Body of pancreas (tissue), 4 donors: ENCODE measurements around the gene YBX1. TPM values are rescaled to one million over a fixed set of nuclear protein-coding genes. Genes with fewer than 3 reads are reported as not detected.

Experiments
- ATAC-seq: fragments of 150-250 bp; one replicate; pipeline ENCODE4 v1.9.1; 2016
- DNase-seq, 4 donors: peaks; one replicate each; pipeline ENCODE4 v3.0.0-alpha.2; 2019
- H3K27ac ChIP-seq, 4 donors: fragments of 200-600 bp; sonication (generic); 1 replicate in 3 of 4; 2 replicates in 1 of 4; pipeline versions ENCODE4 v1.5.1 to v1.6.1; 2016 to 2019; ENCODE audit warnings: mild to moderate bottlenecking in 1 of 4, mixed read lengths in 1 of 4, moderate library complexity in 1 of 4
- H3K27me3 ChIP-seq, 2 donors: fragments of 200-600 bp; sonication (generic); one replicate each; pipeline ENCODE4 v1.6.0; 2016; ENCODE audit warnings: mild to moderate bottlenecking in 1 of 2
- H3K36me3 ChIP-seq, 2 donors: fragments of 200-600 bp; sonication (generic); replicated peaks in 1 of 2; 2 replicates each; pipeline ENCODE4 v1.5.1; 2016; ENCODE audit warnings: low read depth in 2 of 2; ENCODE audit not compliant: insufficient read depth in 1 of 2
- H3K4me1 ChIP-seq: fragments of 200-600 bp; sonication (generic); one replicate; pipeline ENCODE4 v1.6.0; 2016
- H3K4me3 ChIP-seq, 2 donors: fragments of 200-600 bp; sonication (generic); 1 replicate in 1 of 2; 2 replicates in 1 of 2; pipeline ENCODE4 v1.5.1; 2016 to 2019
- H3K9me3 ChIP-seq, 3 donors: fragments of 200-600 bp; sonication (generic); 1 replicate in 2 of 3; 2 replicates in 1 of 3; pipeline ENCODE4 v1.5.1; 2016
- CTCF ChIP-seq, 7 experiments: fragments of 450-650 bp in 4 of 7; fragments of 200-600 bp in 3 of 7; sonication (generic) in 3 of 7; IDR thresholded peaks; one replicate each; pipeline ENCODE4 v1.5.1; 2016 to 2019; ENCODE audit warnings: antibody characterized with exemption in 7 of 7
- POLR2A ChIP-seq, 3 donors: fragments of 450-650 bp; IDR thresholded peaks; one replicate each; pipeline ENCODE4 v1.6.1; 2016; ENCODE audit warnings: antibody characterized with exemption in 3 of 3, mild to moderate bottlenecking in 2 of 3
- WGBS, 2 donors: methylation state at CpG; one replicate each; pipeline ENCODE4 v1.1.5; 2017; 5-methylcytosine and 5-hydroxymethylcytosine counted together
- intact Hi-C: fragments of 100-400 bp; cut with DNase I; formaldehyde crosslinking; loops from one replicate; pipeline ENCODE4 v1.15.1; 2023
- total RNA-seq, 2 donors: library from RNA; depleted of rRNA; stranded (reverse); fragments of >200 nt; gene quantifications; one replicate each; pipeline ENCODE4 v1.1.0, GENCODE V29; 2016

Gene YBX1
- total RNA-seq, 2 donors from 2014 or later, result 131 to 170 TPM

- Histone ChIP-seq H3K9me3 (no peaks in the 10 kb centered on the region), H3K4me3 (no peak overlapping the region), H3K4me1 (no peaks in the 10 kb centered on the region), H3K36me3 (no peaks in the 10 kb centered on the region), H3K27me3 (no peaks in the 10 kb centered on the region), H3K27ac (no peak overlapping the region)
- no peak for TF ChIP-seq POLR2A (IDR thresholded peaks at IDR 0.05)
- no peak for TF ChIP-seq CTCF (IDR thresholded peaks at IDR 0.05)
- WGBS, 2 donors, result 84 to 90% methylated on average over 2 to 3 of the region's 4 CpGs
- ATAC-seq (no peak), DNase-seq (no peak)
- intact Hi-C loops, result loop anchor here (10.0 kb wide), 2 partner anchors 167 to 597 kb away; no protein-coding TSS in a partner anchor
Measured at GRCh38 chr1:42741706-42742105, 59.5 kb downstream of the YBX1 start.

GRCh38 chr1:42742141-42742540, 59.9 kb downstream of the YBX1 start:
- ATAC-seq (no peak), DNase-seq (no peak)
- WGBS, 2 donors, result 88 to 90% methylated on average over 8 of the region's 8 CpGs
- intact Hi-C loops, result loop anchor here (10.0 kb wide), 2 partner anchors 167 to 597 kb away; no protein-coding TSS in a partner anchor
- Histone ChIP-seq H3K36me3 (peaks cover 0 to 2% of the 10 kb centered on the region in 2 donors), H3K27ac (no peak overlapping the region), H3K4me1 (no peaks in the 10 kb centered on the region), H3K27me3 (no peaks in the 10 kb centered on the region), H3K9me3 (no peaks in the 10 kb centered on the region), H3K4me3 (no peak overlapping the region)
- no peak for TF ChIP-seq CTCF (IDR thresholded peaks at IDR 0.05)

GRCh38 chr1:42742617-42743316, 60.5 kb downstream of the YBX1 start:
- TF ChIP-seq CTCF (IDR thresholded peaks at IDR 0.05) (no peak), POLR2A (IDR thresholded peaks at IDR 0.05) (no peak)
- peaks cover 0 to 2% of the 10 kb centered on the region in 2 donors for H3K36me3 ChIP-seq
- WGBS, 2 donors, result 70 to 73% methylated on average over 9 of the region's 9 CpGs
- H3K4me3 ChIP-seq, result no peak overlapping the region
- H3K9me3 ChIP-seq, result no peaks in the 10 kb centered on the region
- DNase-seq, result no peak
- ATAC-seq, result no peak
- no peaks in the 10 kb centered on the region for H3K4me1 ChIP-seq
- intact Hi-C loops, result loop anchor here (10.0 kb wide), 2 partner anchors 168 to 598 kb away; no protein-coding TSS in a partner anchor
- H3K27ac ChIP-seq, result no peak overlapping the region
- H3K27me3 ChIP-seq, result no peaks in the 10 kb centered on the region

GRCh38 chr1:42743317-42744147, 61.3 kb downstream of the YBX1 start:
- H3K4me3 ChIP-seq, result no peak overlapping the region
- no peaks in the 10 kb centered on the region for H3K4me1 ChIP-seq
- H3K36me3 ChIP-seq, result peaks cover 0 to 2% of the 10 kb centered on the region in 2 donors
- ATAC-seq (no peak), DNase-seq (no peak)
- no peak for TF ChIP-seq POLR2A (IDR thresholded peaks at IDR 0.05)
- 71 to 80% methylated on average over 21 of the region's 21 CpGs for WGBS, 2 donors
- H3K27ac ChIP-seq, result no peak overlapping the region
- no peaks in the 10 kb centered on the region for H3K27me3 ChIP-seq
- H3K9me3 ChIP-seq, result no peaks in the 10 kb centered on the region
- intact Hi-C loops, result loop anchor here (10.0 kb wide), 2 partner anchors 169 to 599 kb away; no protein-coding TSS in a partner anchor

GRCh38 chr1:42744148-42744413, 61.9 kb downstream of the YBX1 start:
- DNase-seq (no peak), ATAC-seq (no peak)
- Histone ChIP-seq H3K36me3 (peaks cover 0 to 2% of the 10 kb centered on the region in 2 donors), H3K4me1 (no peaks in the 10 kb centered on the region), H3K4me3 (no peak overlapping the region), H3K27me3 (no peaks in the 10 kb centered on the region), H3K27ac (no peak overlapping the region), H3K9me3 (no peaks in the 10 kb centered on the region)
- TF ChIP-seq CTCF (IDR thresholded peaks at IDR 0.05) (no peak), POLR2A (IDR thresholded peaks at IDR 0.05) (no peak)
- WGBS, 2 donors, result 88 to 90% methylated on average over 9 of the region's 9 CpGs
- intact Hi-C loops, result loop anchor here (10.0 kb wide), 2 partner anchors 169 to 599 kb away; no protein-coding TSS in a partner anchor
